K562 (cell line): ENCODE results near the gene RANBP6. TPM values are rescaled to one million over a fixed set of nuclear protein-coding genes. Genes with fewer than 3 reads are reported as not detected.

Experiments
- ADNP ChIP-seq: fragments of 200-800 bp; sonication (Bioruptor generic); IDR thresholded peaks from 2 replicates; pipeline ENCODE4 v1.6.1; 2016; ENCODE audit warnings: missing genetic modification characterization, missing compliant biosample characterization
- ARID1B ChIP-seq: fragments of 450-650 bp; IDR thresholded peaks from 2 replicates; pipeline ENCODE4 v1.6.1; 2016; ENCODE audit warnings: antibody characterized with exemption, mild to moderate bottlenecking, inconsistent platforms
- ARID2 ChIP-seq: fragments of 450-650 bp; IDR thresholded peaks from 2 replicates; pipeline ENCODE4 v1.6.1; 2017; ENCODE audit warnings: antibody characterized with exemption, mild to moderate bottlenecking
- ATF1 ChIP-seq, 2 experiments: fragments of 450-650 bp in 1 of 2; IDR thresholded peaks; 2 replicates each; pipeline ENCODE4 v1.6.1; 2016; ENCODE audit warnings: missing compliant biosample characterization in 1 of 2, missing genetic modification characterization in 1 of 2
- ATF3 ChIP-seq, 2 experiments: fragments of 450-650 bp in 1 of 2; sonication (generic) in 1 of 2; formaldehyde crosslinking in 1 of 2; IDR thresholded peaks in 1 of 2; conservative IDR thresholded peaks in 1 of 2; 2 replicates each; pipeline versions ENCODE4 v1.6.1 to v1.8.1; 2016 to 2023; ENCODE audit warnings: mild to moderate bottlenecking in 2 of 2, moderate library complexity in 2 of 2, inconsistent platforms in 1 of 2, missing genetic modification reagents in 1 of 2
- BCL6 ChIP-seq: fragments of 250-450 bp; sonication (Bioruptor Pico); IDR thresholded peaks from 2 replicates; pipeline ENCODE4 v1.4.0; 2020
- ETS1 ChIP-seq: conservative IDR thresholded peaks from 2 replicates; pipeline ENCODE4 v1.6.1; 2011; ENCODE audit warnings: low read depth, mild to moderate bottlenecking, low read length; ENCODE audit not compliant: control insufficient read depth
- FOSL1 ChIP-seq: fragments of 200-800 bp; sonication (Bioruptor generic); conservative IDR thresholded peaks from 2 replicates; pipeline ENCODE4 v1.6.1; 2016; ENCODE audit warnings: missing genetic modification characterization, missing compliant biosample characterization
- HLTF ChIP-seq: fragments of 450-650 bp; IDR thresholded peaks from 2 replicates; pipeline ENCODE4 v1.6.1; 2016
- JUN ChIP-seq, 2 experiments: sonication (generic) in 1 of 2; formaldehyde crosslinking in 1 of 2; IDR thresholded peaks; 2 replicates each; pipeline versions ENCODE4 v1.6.1 to v1.8.0; 2012 to 2022; ENCODE audit warnings: borderline replicate concordance in 2 of 2, mild to moderate bottlenecking in 2 of 2, improper control_type of control experiment in 1 of 2, low read depth in 1 of 2, low read length in 1 of 2, missing genetic modification reagents in 1 of 2
- JUND ChIP-seq, 2 experiments: IDR thresholded peaks; 2 replicates in 1 of 2; 3 replicates in 1 of 2; pipeline ENCODE4 v1.6.1; 2011; ENCODE audit warnings: borderline replicate concordance in 2 of 2, low read depth in 2 of 2, low read length in 2 of 2, improper control_type of control experiment in 1 of 2, missing biosample characterization in 1 of 2, missing genetic modification characterization in 1 of 2, missing genetic modification reagents in 1 of 2
- NELFE ChIP-seq: IDR thresholded peaks from 2 replicates; pipeline ENCODE4 v1.6.1; 2011; ENCODE audit warnings: mild to moderate bottlenecking; ENCODE audit not compliant: insufficient read depth, insufficient read length
- NFIC ChIP-seq: fragments of 450-650 bp; IDR thresholded peaks from 2 replicates; pipeline ENCODE4 v1.6.1; 2017; ENCODE audit warnings: mild to moderate bottlenecking, inconsistent platforms
- RFX1 ChIP-seq: fragments of 450-650 bp; IDR thresholded peaks from 2 replicates; pipeline ENCODE4 v1.6.1; 2016; ENCODE audit warnings: mild to moderate bottlenecking, moderate library complexity
- SAFB2 ChIP-seq: fragments of 200-400 bp; formaldehyde crosslinking; IDR thresholded peaks from 2 replicates; pipeline ENCODE4 v1.6.1; 2018; ENCODE audit warnings: borderline replicate concordance, low read length, low read depth, moderate library complexity; ENCODE audit not compliant: severe bottlenecking
- TAF1 ChIP-seq: IDR thresholded peaks from 2 replicates; pipeline ENCODE4 v1.6.1; 2011; ENCODE audit warnings: mild to moderate bottlenecking, low read length, moderate library complexity; ENCODE audit not compliant: insufficient read depth, control insufficient read depth, severe bottlenecking; ENCODE audit errors: extremely low read depth
- TAF15 ChIP-seq: fragments of 200-400 bp; formaldehyde crosslinking; IDR thresholded peaks from 2 replicates; pipeline ENCODE4 v1.6.1; 2017; ENCODE audit warnings: mild to moderate bottlenecking, low read depth, low read length, moderate library complexity
- TAF9B ChIP-seq: fragments of 450-650 bp; IDR thresholded peaks from 2 replicates; pipeline ENCODE4 v1.6.1; 2018; ENCODE audit warnings: mild to moderate bottlenecking; ENCODE audit not compliant: partially characterized antibody
- THAP7 ChIP-seq: fragments of 250-450 bp; sonication (Bioruptor Pico); IDR thresholded peaks from 2 replicates; pipeline ENCODE4 v1.5.0; 2021
- XRCC5 ChIP-seq: fragments of 200-400 bp; formaldehyde crosslinking; IDR thresholded peaks from 2 replicates; pipeline ENCODE4 v1.6.1; 2017; ENCODE audit warnings: low read depth, mild to moderate bottlenecking, low read length
- ZC3H4 ChIP-seq: sonication (generic); formaldehyde crosslinking; IDR thresholded peaks from 2 replicates; pipeline ENCODE4 v1.9.0; 2021; ENCODE audit warnings: missing genetic modification reagents, borderline replicate concordance
- ZNF134 ChIP-seq: fragments of 250-450 bp; sonication (Bioruptor Pico); conservative IDR thresholded peaks from 2 replicates; pipeline ENCODE4 v1.4.0; 2020
- ZNF224 ChIP-seq: sonication (generic); formaldehyde crosslinking; IDR thresholded peaks from 2 replicates; pipeline ENCODE4 v1.8.0; 2022; ENCODE audit warnings: mild to moderate bottlenecking, missing genetic modification reagents
- ZNF239 ChIP-seq: fragments of 250-450 bp; sonication (Bioruptor Pico); IDR thresholded peaks from 2 replicates; pipeline ENCODE4 v1.4.0; 2020; ENCODE audit warnings: mild to moderate bottlenecking
- ZNF408 ChIP-seq: fragments of 250-450 bp; sonication (Bioruptor Pico); IDR thresholded peaks from 2 replicates; pipeline ENCODE4 v1.4.0; 2020; ENCODE audit warnings: low read depth, mild to moderate bottlenecking, moderate library complexity
- ZNF444 ChIP-seq: fragments of 250-450 bp; sonication (Bioruptor Pico); IDR thresholded peaks from 2 replicates; pipeline ENCODE4 v1.4.0; 2020; ENCODE audit warnings: mild to moderate bottlenecking, moderate library complexity
- ZNF586 ChIP-seq: fragments of 450-650 bp; formaldehyde crosslinking; conservative IDR thresholded peaks from 2 replicates; pipeline ENCODE4 v1.4.0; 2020; ENCODE audit warnings: mild to moderate bottlenecking, moderate library complexity
- polyA plus RNA-seq, 8 experiments: library from polyadenylated mRNA; depleted of rRNA in 4 of 8; stranded (reverse) in 5 of 8; unstranded in 3 of 8; fragments of >200 nt; fragmentation: Nextera tagmentation in 2 of 8; fragmentation: Illumina TruSeq in 1 of 8; extraction: Ambion mirVana in 2 of 8; extraction: Trizol in 1 of 8; gene quantifications; 2 replicates each; pipeline versions ENCODE4 v1.2.1 to v1.2.3, GENCODE V29; 2011 to 2014; ENCODE audit warnings: inconsistent platforms in 1 of 8, missing spikeins in 1 of 8
- total RNA-seq, 7 experiments: library from RNA; depleted of rRNA in 6 of 7; stranded (reverse); fragments of >200 nt in 6 of 7; fragmentation: Illumina TruSeq in 2 of 7; extraction: Trizol in 2 of 7; gene quantifications; 2 replicates each; pipeline versions ENCODE4 v1.2.1 to v1.2.3, GENCODE V29; 2011 to 2021; ENCODE audit warnings: low replicate concordance in 1 of 7

The RANBP6 gene
- total and polyA plus RNA-seq, 9 of the 15 experiments (the other 6 are each of a cell fraction or from before 2014, with no cell fraction given): 10.4 to 19.9 (median 11.5) TPM

- no peak for TF ChIP-seq ARID2
- TF ChIP-seq ETS1: no peak
- no peak for TF ChIP-seq ZNF134
- TF ChIP-seq FOSL1 (tag): peak; percentile 93
- no peak for TF ChIP-seq ZNF586 (CRISPR knock-in tag)
- no peak for TF ChIP-seq THAP7 (CRISPR knock-in tag)
- no peak for TF ChIP-seq XRCC5
- peak; percentile 83 for TF ChIP-seq JUND (IDR thresholded peaks at IDR 0.05; ENCODE audit: borderline replicate concordance, low read depth, low read length)
- TF ChIP-seq JUND (tag; IDR thresholded peaks at IDR 0.05; ENCODE audit: borderline replicate concordance, low read depth, low read length): peak; percentile 43; the same call in 1 of the 3 replicates
- no peak for TF ChIP-seq ZNF239
- no peak for TF ChIP-seq ZNF408 (CRISPR knock-in tag)
- peak; percentile 85 for TF ChIP-seq ATF3 (IDR thresholded peaks at IDR 0.05)
- TF ChIP-seq ATF3 (CRISPR knock-in tag; conservative IDR thresholded peaks at IDR 0.05): no peak
- no peak for TF ChIP-seq HLTF
- no peak for TF ChIP-seq NFIC
- TF ChIP-seq TAF15: no peak
- TF ChIP-seq ATF1 (CRISPR knock-in tag; IDR thresholded peaks at IDR 0.05): no peak
- no peak for TF ChIP-seq ATF1 (tag; IDR thresholded peaks at IDR 0.05)
- no peak for TF ChIP-seq TAF1
- TF ChIP-seq TAF9B: no peak
- no peak for TF ChIP-seq RFX1
- TF ChIP-seq ZNF224 (CRISPR knock-in tag): no peak
- TF ChIP-seq ADNP (tag): no peak
- TF ChIP-seq ARID1B: no peak
- TF ChIP-seq ZC3H4 (CRISPR knock-in tag): no peak
- TF ChIP-seq ZNF444 (CRISPR knock-in tag): no peak
- peak; percentile 56 for TF ChIP-seq JUN (IDR thresholded peaks at IDR 0.05; ENCODE audit: borderline replicate concordance, low read depth, low read length)
- TF ChIP-seq JUN (CRISPR knock-in tag; IDR thresholded peaks at IDR 0.05; ENCODE audit: borderline replicate concordance): no peak
- no peak for TF ChIP-seq NELFE
- TF ChIP-seq BCL6 (CRISPR knock-in tag): no peak
- no peak for TF ChIP-seq SAFB2
Measured at GRCh38 chr9:6014670-6015270, 654 bp downstream of the RANBP6 start (continued).
